NCI-H748 (cell line): ENCODE measurements around the gene ATP6V1G3.
"Not testable (repeated sequence)": the region's sequence is repeated elsewhere in the genome, so short reads cannot be mapped to it uniquely, and the experiment has no call there.

Source experiments
- DNase-seq: peaks from one replicate; lab custom pipeline; 2025; ENCODE audit not compliant: unreplicated experiment; lab: John Stamatoyannopoulos, UW

ATP6V1G3 gene

DNA sequence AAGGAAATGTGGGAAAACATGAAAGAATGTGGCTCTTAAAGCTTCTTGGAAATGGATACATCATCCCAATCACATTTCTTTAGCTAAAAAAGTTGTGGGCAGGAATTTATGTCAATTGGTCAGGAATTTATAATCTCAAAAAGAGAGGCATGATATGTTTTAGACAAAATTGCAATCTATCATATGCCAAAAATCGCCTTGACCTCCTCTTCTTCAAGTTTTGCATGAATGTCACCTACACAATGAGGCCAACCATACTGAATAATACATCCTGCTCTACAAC lies 42.4 kb downstream of the ATP6V1G3 start:
- DNase-seq: no peak

DNA sequence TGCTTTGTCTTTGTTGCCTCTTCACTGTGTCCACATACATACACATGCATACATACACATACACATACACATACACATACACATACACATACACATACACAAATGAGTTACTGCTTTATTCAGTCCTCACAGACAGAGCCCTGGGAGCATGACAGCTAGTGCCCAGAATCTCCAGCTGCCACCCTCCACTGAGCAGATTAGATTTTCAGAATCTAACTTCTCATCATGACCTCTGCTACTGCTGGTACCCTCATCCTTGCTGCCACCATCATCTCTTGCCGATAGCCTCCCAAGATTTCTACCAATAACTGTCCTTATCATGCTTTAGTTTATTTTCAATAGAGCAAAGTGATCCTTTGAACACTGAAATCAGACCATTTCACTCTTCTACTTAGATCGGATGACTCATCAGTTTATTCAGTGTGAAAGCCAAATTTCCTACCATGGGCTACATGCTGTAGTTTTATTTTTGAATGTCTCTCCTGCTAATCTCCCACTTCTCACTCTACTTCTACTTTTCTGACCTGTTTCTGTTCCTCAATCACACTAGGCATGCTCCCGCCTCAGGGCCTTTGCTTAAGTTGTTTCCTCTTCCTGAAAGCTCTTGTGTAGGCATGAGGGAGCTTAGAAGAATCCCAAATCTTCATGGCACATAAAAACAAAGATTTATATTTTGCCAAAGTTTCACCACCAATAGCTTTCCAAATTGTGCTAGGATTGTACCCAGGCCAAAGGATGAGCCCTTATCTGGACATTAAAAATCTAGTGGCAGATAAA lies 43.0 kb downstream of the ATP6V1G3 start:
- no peak for DNase-seq

DNA sequence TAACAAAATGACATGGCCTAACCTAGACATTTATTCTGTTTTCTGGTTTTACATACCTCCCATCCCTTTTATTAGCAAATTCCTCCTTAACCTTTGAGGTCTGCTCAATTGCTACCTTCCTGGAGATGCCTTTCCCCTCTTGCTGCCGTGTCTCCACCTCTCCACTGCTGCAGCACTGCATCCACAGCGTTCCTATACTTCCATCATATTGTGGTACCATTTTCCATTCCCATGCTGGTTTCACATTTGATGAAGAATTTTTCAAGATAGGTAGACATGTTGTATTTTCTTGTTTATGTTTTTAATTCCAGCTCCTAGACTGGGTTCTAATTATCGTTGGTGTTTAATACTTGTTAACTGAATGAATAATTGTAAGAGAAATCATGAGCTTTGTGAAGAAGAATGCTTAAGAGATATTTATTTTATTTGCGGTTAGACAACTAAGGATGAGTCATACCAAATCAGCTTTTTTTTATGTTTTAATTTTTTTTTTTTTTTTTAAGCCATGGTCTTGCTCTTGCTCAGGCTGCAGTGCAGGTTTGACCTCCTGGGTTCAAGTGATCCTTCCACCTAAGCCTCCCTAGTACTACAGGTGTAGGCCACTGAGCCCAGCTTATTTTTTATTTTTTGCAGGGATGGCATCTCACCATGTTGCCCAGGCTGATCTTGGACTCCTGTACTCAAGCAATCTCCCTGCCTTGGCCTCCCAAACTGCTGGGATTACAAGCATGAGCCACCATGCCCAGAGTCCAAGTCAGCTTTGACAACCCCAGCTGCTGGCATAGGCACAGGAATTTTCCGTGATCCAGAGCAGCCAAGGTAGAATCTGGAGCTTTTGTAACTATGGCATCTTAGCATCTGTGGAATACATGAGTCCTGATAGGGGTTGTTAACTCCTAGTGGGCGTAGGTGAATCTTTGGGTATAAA lies 44.0 kb downstream of the ATP6V1G3 start:
- DNase-seq: no peak

DNA sequence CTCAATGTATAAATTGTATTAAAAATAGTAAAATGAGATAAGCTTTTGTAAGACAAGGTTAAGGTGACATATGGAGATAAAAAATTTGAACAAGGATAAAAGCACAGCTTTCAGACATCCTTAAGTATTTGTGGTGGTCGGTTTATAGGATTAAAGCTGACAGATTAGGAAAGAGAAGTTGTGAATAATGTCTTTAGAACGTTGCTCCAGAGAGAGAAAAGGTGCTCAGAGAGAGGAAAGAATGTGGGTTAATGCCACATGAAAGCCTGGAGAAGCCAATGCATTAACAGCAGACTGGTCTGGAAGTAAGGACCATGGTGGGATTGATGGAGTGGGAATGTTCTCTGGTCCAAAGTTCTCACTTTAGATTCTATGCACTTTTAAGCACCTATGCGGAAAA lies 44.8 kb downstream of the ATP6V1G3 start:
- no peak for DNase-seq

GRCh38 chr1:198494658-198495103 lies 45.8 kb downstream of the ATP6V1G3 start:
- DNase-seq: no peak

DNA sequence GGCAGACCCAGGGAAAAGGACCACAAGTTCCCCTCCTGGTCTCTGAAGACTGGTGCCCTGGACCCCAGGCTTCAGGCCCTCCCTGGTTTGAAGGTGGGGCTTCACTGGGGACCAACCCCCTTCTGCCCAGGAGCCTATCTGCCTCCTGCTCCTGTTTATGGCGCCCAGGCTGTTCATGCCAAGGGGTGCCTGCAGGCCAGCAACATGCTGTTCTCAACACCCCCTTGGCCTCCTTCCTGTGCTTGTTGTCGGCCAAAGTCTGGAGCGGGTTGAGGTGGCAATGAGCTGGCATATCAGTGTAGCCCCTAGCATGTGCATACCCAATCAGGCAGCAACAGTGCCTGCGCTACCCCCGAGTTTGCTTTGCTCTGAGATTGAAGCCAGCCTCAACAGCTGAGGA lies 46.3 kb downstream of the ATP6V1G3 start:
- no peak for DNase-seq

DNA sequence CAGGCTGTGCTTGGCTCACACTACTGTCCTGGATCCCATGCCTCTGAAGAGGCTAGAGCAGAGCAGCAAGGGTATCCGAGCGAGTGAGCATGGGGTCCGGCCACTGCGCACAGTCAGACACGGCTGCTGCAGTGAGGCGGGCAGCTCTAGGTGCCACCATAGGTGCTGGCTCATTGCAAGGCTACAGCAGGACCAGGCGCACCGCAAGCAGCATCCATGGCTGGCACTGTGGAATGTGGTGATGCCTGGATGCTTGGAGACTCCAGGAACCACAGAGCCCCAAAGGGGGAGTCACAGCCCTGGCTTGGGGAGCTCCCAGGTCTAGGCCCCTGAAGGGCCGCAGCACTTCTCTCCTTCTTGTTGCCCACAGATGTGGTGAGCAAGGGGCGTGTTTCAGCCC lies 47.2 kb downstream of the ATP6V1G3 start:
- no peak for DNase-seq

GRCh38 chr1:198492872-198493271 lies 47.6 kb downstream of the ATP6V1G3 start:
- DNase-seq: no peak

DNA sequence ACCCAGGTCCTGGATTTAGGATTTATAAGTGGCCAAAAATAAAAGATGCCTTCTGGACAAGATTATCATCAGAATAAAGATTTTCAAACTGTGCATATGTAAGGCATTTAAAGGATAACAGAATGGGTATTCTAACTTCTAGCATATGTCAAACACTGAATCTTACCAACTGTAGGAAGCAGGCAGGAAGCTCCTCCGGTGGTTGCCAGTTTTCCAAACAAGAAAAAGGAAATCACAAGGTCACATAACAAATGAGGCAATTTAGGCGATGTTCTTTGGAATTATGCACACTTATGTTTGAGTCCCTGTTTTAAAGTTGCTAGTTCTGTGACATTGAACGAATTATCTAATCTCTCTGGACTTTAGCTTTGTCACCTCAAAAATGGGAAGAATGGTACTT lies 48.9 kb downstream of the ATP6V1G3 start:
- DNase-seq: no peak

DNA sequence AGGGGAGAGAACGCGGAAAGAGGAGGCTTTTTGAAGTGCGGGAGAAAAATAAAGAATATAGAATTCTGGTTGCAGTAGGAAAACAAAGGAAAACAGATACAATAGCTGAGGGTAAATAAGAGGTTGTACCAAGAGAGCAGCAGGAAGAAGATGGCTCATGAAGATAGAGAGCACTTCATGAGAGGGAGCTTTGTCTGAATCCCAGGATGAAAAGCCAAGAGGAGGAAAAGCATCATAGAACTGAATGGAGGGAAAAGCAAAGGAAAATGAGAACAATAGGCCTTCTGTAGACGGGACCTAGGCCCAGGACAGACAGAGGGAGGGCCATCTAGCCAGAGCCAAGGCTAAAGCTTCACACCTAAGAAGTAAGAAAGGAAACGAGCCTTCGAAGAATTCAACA lies 49.5 kb downstream of the ATP6V1G3 start:
- DNase-seq: no peak

DNA sequence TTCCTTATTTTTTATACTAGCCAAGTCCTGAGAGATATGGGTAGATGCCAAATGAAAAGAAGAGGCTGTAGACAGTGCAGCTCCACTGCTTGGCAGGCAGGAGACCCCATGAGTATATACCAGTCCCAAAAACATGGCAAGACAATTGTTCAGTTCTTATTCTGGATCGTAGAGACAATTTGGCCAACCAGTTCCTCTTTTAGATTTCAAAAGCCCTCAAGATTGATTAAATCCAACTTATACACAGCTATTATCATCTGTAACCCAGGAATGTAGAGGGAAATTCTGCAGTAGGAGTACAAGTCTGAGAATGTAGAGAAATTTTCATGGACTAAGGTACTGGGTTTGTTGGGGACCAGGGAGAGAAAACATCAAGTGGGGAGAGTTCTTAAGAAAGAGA lies 50.3 kb downstream of the ATP6V1G3 start:
- no peak for DNase-seq

- no peak for DNase-seq
These were observed 53.6 kb downstream of the ATP6V1G3 start for GRCh38 chr1:198486903-198487302.

DNA sequence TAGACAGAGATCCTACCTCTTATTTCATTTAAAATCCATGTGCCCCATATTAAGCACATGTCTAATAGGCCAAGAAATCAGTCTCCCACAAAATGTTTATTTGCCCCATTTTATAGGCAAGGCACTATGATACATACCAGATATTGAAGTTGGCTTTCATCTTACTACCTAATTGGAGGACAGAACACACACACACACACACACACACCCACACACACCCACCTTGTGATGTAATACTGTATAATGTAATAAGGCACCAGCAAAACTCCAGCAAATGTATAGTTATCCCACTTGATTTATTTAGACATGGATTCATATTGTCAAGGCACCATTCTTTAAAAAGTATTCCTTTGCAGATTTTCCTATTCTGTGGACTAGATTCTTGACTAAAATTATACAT lies 56.8 kb downstream of the ATP6V1G3 start:
- DNase-seq: no peak

DNA sequence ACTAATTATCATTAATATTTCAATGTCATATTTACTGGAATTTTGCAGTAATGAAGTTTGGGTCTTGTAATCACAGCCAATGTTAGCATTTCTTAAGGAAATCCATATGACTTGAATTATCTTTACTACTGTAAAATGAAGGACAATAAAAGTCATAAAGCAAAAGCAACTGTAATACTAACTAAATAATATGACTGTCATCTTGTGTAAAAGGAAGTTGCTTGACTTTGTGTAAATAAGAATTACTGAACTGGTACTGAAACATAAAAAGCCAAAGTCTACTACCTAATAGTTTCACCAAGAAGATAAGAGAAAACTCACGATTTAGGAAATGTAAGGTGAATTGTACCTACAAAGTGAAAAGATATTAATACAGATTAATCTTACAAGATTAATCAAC lies 57.5 kb downstream of the ATP6V1G3 start:
- no peak for DNase-seq

GRCh38 chr1:198481661-198482060 lies 58.8 kb downstream of the ATP6V1G3 start:
- no peak for DNase-seq

GRCh38 chr1:198480876-198481275 lies 59.6 kb downstream of the ATP6V1G3 start:
- DNase-seq: no peak

- not testable (repeated sequence) for DNase-seq
These were observed 63.1 kb downstream of the ATP6V1G3 start for GRCh38 chr1:198477354-198477753.
